ENCODE results near the gene STARD13.

STARD13 gene

DNA sequence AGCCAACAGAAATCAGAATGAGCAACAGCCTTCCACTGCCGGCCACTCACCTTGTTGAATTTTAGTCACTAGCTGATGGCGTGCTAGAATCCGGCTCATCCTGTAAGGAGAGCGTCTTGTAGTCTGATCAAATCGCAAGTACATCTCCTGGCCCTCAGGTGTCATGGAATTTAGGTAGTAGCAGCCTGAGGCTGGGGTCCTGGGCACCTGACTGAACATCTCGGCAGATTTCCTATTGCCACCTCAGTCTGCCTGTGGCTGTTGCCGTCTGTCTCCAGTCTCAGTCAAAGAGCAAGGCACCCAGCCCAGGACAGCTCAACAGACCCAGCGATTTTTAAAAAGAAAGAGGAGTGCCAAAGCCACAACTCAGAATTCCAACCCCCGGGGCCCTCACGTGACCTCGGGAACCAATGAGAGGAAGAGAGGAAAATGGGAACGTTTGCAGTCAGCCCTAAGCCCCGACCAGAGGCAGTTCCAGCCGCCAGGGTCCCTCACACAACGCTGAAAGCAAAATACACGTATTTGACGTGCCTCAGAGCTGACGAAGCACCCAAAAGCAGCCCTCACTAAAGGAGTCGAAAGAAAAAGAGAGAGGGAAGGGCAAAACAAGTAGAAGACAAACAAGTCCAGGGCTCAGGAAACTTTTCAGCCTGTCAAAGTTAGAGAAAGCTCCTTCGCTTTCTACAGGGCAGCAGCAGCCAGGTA is at the start of gene STARD13:
Gene STARD13 (minus strand): TSS at position 336 of the 705 bp plus-strand sequence. CDS start 117 bp downstream, at position 219.
- intact Hi-C loops (cut with DNase I): loop anchor here (10.0 kb wide), 1 partner anchor 259 kb away; no protein-coding TSS in a partner anchor
- DNase-seq: peak; percentile 80 to 99 (median 94)

DNA sequence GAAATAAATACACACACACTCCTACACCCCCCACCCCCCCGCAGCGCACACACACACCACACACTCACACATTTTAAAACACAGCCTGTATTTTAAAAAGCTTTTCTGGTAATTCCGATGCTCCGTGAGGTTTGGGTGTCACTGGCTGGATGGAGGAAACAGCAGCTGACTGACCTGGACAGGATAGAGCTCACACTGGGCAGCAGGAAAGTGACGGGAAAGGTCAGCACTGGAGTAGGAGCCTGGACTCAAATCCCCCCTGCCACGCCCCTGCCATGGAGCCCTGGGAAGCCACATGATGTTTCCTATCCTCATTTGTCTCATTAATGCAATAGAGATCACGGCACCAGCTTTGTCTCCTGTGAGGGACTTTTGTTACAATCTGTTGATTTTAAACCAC is 49.3 kb upstream of the STARD13 start:
- intact Hi-C loops (cut with DNase I): no loop called here
- no peak for DNase-seq

GRCh38 chr13:33331962-33332361 is 46.4 kb upstream of the STARD13 start:
- DNase-seq: no peak
- intact Hi-C loops (cut with DNase I): no loop called here

- no peak for DNase-seq
These were observed 44.9 kb upstream of the STARD13 start for GRCh38 chr13:33330483-33330882.

GRCh38 chr13:33328701-33329100 is 43.1 kb upstream of the STARD13 start:
- DNase-seq: no peak
- intact Hi-C loops (cut with DNase I): no loop called here

More at GRCh38 chr13:33330483-33330882, 44.9 kb upstream of the STARD13 start:
- intact Hi-C loops (cut with DNase I): no loop called here

GRCh38 chr13:33326723-33327122 is 41.2 kb upstream of the STARD13 start:
- no peak for DNase-seq
- intact Hi-C loops (cut with DNase I): no loop called here

GRCh38 chr13:33326246-33326645 is 40.7 kb upstream of the STARD13 start:
- no peak for DNase-seq
- intact Hi-C loops (cut with DNase I): no loop called here

DNA sequence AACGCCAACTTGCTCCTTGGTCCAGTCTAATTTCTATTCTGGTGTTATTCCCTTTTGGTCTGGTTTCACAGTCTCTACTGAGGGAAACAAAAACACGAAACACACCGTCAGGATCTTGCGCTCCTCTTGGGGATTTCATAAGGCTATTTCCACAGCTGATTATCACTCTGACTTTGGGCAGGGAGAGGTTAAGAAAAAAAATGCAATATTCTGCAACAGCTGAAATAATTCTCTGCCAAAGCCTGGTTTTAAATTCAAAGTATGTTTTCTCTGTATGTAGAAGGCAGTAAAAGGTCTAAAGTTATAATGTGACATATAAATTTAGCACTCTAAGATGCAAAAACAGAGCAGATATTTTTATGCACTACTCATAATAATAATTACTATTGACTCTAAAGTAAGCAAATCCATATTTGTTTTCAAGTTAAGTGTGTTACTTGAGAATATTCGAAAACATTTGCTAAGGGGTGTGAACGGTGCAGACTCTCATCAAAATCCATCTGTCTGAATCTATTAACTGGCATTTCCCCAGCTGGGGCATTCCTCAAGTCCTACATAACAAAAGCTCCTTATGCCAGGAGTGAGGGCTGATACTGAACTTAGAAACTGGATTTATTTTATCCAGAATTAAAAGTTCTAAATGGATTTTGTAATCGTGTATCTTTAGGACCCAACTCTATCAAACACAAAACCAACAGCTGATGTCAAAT is 38.4 kb upstream of the STARD13 start:
- intact Hi-C loops (cut with DNase I): no loop called here
- DNase-seq: no peak

- intact Hi-C loops (cut with DNase I): no loop called here
- no peak for DNase-seq
These were observed 37.6 kb upstream of the STARD13 start for GRCh38 chr13:33322965-33323668.

DNA sequence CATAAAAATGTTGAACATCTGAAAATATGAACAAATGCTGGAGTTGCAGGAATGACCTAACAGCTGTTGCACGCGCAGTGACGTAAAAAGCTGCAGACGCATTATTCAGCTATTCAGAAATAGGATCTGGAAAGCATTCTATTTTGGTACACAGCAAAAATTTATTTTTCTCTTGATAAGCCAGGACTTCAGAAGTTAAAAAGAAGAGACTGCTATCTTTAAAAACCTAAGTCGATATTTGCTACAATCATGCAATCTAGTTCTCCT is 36.9 kb upstream of the STARD13 start:
- DNase-seq: no peak
- intact Hi-C loops (cut with DNase I): no loop called here

DNA sequence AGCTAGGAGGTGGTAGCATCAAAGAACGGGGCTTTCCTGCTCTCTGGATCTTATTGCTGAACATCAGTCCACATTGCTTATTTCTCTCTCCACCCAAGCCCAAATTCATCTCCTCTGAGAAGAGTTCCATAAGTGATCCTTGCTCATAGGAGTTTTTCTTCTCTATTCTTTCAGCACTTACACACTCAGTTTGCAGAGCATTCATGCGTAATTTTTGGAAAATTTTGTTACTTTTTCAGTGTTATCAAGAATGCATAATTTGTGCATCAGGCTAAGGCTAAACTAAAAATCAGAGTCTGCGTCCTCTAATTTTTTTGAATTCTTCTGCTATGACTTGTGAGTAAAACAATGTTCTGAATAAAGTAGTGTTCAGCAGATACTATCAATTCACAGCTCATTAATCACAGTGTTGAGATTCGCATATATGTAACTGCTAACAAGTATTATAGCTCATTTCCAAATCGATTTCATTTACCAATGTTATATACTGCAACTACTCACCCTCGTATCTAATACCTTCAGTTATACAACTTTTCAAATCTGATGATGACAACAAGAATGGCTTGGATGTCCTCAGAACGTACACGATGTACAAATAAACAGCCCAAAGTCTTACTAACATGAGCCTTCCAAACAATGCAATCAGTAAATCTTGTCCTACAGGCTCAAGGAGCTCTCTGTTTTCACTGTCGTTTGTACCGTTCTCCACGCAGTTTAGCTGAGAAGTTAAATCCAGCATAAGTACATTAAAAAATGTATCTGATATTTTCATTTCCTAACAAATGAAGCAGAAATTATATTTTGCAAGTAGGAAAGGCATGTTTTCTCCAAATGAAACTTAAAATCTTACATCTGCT is 36.4 kb upstream of the STARD13 start:
- DNase-seq: no peak
- intact Hi-C loops (cut with DNase I): no loop called here

DNA sequence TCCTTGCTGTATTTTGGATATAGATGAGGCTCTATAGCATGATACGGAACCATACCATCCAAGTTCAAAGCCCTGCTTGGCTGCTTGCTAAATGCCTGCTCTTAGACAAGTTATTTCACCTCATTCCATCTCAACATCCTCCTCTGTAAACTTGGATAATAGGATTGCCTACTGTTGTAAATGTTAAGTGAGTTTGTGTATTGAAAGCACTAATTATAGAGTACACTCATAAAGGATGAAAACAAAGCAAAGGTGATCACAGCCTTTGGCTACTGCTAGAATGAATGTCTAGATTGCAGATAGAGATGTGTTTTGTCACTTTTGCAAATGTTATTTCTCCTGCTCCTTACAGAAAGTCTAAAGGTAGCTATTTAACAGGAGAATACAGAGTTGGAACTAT is 34.3 kb upstream of the STARD13 start:
- DNase-seq: no peak
- intact Hi-C loops (cut with DNase I): no loop called here

GRCh38 chr13:33318744-33319143 is 33.2 kb upstream of the STARD13 start:
- intact Hi-C loops (cut with DNase I): no loop called here
- DNase-seq: no peak

- intact Hi-C loops (cut with DNase I): no loop called here
- no peak for DNase-seq
These were observed 32.5 kb upstream of the STARD13 start for GRCh38 chr13:33318037-33318436.

GRCh38 chr13:33316890-33317289 is 31.3 kb upstream of the STARD13 start:
- no peak for DNase-seq
- intact Hi-C loops (cut with DNase I): no loop called here

GRCh38 chr13:33313504-33313903 is 27.9 kb upstream of the STARD13 start:
- intact Hi-C loops (cut with DNase I): loop anchor here (5.0 kb wide), 1 partner anchor 86 kb away; no protein-coding TSS in a partner anchor

DNA sequence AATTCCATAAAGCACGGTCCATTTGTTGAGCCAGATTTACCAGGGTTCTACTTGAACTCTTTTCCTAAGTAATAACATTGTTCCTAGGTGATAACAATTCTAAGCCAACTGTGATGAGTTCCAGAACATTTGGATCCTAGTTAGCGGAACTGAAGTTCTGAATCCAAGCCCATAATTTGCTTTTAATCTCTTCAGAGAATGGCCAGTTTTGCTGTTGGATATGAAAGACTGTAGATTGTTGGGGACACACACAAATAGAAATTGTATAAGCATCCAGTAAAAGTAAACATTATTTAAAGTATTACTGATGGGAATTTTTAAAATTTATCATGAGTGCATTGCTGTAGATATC is 27.3 kb upstream of the STARD13 start:
- no peak for DNase-seq
- intact Hi-C loops (cut with DNase I): loop anchor here (5.0 kb wide), 1 partner anchor 86 kb away; no protein-coding TSS in a partner anchor

More at GRCh38 chr13:33313504-33313903, 27.9 kb upstream of the STARD13 start:
- no peak for DNase-seq

- intact Hi-C loops (cut with DNase I): loop anchor here (5.0 kb wide), 1 partner anchor 85 kb away; no protein-coding TSS in a partner anchor
- peak in 10 of 42 donors; percentile 7 to 67 (median 30) for DNase-seq
These were observed 26.8 kb upstream of the STARD13 start for GRCh38 chr13:33312150-33312860.

- DNase-seq: no peak
- intact Hi-C loops (cut with DNase I): loop anchor here (5.0 kb wide), 1 partner anchor 84 kb away; no protein-coding TSS in a partner anchor
These were observed 25.5 kb upstream of the STARD13 start for GRCh38 chr13:33311040-33311439.

All from head of caudate nucleus (tissue), 42 donors.